SHP77 treated with DMSO at 0.1 percent for 48 hours (cell line): ENCODE results near the gene GNG11.
"Not testable (repeated sequence)": the region's sequence is repeated elsewhere in the genome, so short reads cannot be mapped to it uniquely, and the experiment has no call there.

Source experiments
- DNase-seq: peaks from one replicate; lab custom pipeline; 2025; lab: John Stamatoyannopoulos, UW

GNG11 gene

GRCh38 chr7:93921607-93922566 is at the start of gene GNG11:
Gene GNG11 (plus strand): TSS chr7:93921735. CDS start chr7:93922138, 403 bp downstream.
- DNase-seq: no peak

DNA sequence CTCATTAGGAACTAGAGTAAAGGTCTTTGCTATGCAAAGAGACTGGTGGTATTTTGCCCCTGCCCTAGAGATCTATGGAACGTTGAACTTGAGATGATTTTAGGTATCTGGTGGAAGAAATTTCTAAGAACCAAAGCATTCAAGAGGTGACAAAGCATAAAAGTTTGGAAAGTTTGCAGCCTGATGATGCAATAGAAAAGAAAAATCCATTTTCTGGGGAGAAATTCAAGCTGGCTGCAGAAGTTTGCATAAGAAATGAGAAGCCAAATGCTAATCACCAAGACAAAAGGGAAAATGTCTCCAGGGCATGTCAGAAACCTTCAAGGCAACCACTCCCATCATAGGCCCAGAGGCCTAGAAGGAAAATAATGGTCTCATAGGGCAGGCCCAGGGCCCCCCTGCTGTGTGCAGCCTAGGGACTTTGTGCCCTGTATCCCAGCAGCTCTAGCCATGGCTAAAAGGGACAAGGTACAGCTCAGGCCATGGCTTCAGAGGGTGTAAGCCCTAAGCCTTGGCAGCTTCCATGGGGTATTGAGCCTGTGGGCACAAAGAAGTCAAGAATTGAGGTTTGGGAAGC is 47.4 kb upstream of the GNG11 start:
- no peak for DNase-seq

DNA sequence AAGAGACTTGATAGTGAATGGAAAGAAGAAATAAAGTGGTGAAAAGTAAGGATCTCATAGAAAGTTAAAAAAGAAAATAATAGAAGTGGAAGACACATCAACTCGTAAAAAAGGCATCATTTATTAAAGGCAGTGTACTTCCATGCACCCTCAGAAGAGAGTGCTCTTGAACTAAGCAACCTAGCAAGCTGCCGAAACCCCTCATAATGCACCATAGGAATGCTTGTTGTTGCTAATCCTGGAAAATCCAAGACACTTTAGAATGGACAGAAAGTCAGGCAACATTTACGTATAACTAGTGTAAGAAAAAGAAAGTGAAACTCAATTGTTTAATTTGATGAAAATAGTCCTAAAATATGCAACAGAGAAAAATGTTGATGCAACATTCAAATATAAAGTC is 43.8 kb upstream of the GNG11 start:
- DNase-seq: no peak

DNA sequence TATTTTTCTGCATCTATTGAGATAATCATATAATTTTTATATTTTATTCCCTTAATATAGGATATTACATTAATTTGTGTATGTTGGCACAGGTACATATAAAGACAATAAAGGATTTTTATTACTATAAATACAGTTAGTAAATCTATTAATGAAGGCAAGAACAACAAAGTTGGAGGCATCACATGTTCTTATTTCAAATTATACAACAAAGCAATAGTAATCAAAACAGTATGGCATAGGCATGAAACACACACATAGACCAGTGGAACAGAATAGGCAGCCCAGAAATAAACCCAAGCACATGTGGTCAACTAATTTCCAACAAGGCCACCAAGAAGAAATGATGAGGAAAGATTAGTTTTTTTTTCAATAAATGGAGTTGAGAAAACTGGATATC is 42.2 kb upstream of the GNG11 start:
- no peak for DNase-seq

GRCh38 chr7:93882468-93882867 is 39.1 kb upstream of the GNG11 start:
- DNase-seq: no peak

GRCh38 chr7:93883078-93883916 is 38.2 kb upstream of the GNG11 start:
- DNase-seq: no peak

- DNase-seq: no peak
Measured at GRCh38 chr7:93883917-93884345, 37.6 kb upstream of the GNG11 start.

GRCh38 chr7:93884541-93884940 is 37.0 kb upstream of the GNG11 start:
- no peak for DNase-seq

DNA sequence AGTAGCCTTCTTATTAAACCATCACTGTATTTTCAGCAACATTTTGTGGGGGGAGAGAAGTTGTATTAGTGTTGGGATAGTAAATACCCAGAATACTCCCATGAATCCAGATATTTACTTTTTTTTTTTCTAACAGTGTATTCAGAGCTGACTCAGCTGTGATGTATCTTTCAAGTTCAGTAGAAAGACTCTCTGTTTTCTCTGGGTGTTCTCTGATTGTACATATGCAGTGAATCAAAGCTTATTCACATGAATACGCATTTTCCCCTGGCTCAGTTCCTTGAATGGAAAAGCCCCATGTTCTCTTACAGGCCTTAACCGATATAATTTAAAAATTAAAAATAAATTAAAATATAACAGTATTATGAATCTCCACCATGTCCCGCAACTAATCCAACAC is 32.3 kb upstream of the GNG11 start:
- no peak for DNase-seq

- no peak for DNase-seq
Measured at GRCh38 chr7:93890041-93890463, 31.5 kb upstream of the GNG11 start.

DNA sequence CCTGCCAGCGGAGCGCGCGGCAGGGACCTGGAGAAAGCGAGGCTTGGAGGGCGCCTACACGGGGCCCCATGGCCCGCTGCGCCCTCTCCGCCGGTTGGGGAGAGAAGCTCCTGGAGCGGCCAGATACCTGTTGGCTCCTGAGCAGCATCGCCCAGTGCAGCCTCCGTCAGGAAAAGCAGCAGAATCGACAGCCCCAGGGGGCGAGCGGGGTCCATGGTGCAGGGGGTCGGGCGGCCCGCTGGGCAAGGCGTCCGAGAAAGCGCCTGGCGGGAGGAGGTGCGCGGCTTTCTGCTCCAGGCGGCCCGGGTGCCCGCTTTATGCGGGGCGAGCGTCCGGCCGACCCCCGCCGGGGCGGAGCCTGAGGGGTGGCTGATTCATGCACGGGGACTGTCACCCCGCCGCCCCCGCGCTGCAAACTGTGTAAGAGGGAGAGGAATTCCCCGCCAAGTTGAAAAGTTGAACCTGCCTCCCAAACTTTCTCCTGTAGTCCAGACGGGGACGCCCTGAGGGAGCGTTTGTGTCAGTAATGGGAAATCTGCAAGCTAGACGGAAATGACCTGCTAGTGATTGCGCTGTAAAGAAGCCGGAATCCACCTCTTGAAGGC is 31.0 kb upstream of the GNG11 start, which contains the start of gene TFPI2:
TSS of gene TFPI2 (minus strand) at position 290 of the 605 bp plus-strand sequence. CDS start at position 215, 75 bp downstream.
- no peak for DNase-seq

DNA sequence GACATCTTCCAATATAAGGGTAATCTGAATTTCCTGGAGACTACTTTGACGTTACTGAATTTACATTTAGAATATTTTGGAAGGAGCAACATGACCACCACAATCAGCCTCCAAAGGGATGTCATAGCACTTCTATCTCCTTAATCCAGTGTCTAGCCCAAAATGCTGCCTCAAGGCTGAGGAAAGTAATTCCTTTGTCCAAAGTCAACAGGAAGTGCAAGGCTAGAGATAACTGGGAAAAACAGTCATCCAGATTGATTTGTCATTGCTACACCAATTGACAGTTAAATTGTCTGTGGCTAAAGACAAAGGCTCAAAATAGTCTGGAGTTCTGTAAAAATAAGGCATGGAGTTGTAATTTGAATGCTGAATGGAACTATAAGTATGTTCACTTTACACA is 27.1 kb upstream of the GNG11 start:
- no peak for DNase-seq

- no peak for DNase-seq
Measured at GRCh38 chr7:93894966-93895640, 26.4 kb upstream of the GNG11 start.

- no peak for DNase-seq
Measured at GRCh38 chr7:93895859-93896600, 25.5 kb upstream of the GNG11 start.

DNA sequence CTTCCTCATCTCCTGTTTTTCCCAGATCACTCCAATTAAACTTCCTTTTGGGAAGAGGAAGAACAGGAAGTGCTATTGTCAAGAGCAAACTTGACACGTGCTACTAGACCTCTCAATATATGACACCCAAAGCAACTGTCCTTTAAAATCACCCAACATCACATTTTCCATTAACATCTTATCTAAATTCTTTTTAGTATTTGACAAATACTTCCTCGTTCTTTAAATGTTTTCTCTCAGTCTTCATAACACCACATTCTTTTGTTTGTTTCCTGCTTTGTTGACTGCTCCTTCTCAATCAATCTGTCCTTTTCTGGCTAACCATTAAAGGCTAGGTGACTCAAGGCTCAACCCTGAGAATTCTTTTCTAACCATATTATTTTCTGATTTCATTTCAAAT is 23.9 kb upstream of the GNG11 start:
- DNase-seq: no peak

GRCh38 chr7:93902777-93903423 is 18.6 kb upstream of the GNG11 start:
- DNase-seq: peak; percentile 4

DNA sequence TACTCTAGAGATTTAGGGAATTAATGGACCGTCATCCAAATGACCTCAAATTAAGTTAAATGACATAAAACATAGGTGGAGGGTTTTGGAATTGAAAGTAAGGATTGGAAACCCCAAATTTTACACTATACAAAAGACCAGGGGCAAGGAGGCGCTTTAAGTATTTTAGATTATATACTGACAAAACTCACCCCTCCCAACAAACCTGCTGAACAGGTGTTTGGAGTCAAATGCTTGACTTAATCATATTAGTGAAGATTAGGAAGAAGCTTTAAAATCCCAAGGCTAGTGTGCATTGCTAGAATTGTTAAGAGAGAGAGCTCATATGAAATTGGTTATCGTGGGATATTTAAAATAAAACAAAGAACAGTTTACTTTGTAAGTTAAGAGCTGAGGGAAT is 15.3 kb upstream of the GNG11 start, which contains the start of gene GNGT1:
TSS of gene GNGT1 (plus strand) at position 301 of the 400 bp plus-strand sequence. CDS start 180 bp downstream, outside the sequence.
- no peak for DNase-seq

DNA sequence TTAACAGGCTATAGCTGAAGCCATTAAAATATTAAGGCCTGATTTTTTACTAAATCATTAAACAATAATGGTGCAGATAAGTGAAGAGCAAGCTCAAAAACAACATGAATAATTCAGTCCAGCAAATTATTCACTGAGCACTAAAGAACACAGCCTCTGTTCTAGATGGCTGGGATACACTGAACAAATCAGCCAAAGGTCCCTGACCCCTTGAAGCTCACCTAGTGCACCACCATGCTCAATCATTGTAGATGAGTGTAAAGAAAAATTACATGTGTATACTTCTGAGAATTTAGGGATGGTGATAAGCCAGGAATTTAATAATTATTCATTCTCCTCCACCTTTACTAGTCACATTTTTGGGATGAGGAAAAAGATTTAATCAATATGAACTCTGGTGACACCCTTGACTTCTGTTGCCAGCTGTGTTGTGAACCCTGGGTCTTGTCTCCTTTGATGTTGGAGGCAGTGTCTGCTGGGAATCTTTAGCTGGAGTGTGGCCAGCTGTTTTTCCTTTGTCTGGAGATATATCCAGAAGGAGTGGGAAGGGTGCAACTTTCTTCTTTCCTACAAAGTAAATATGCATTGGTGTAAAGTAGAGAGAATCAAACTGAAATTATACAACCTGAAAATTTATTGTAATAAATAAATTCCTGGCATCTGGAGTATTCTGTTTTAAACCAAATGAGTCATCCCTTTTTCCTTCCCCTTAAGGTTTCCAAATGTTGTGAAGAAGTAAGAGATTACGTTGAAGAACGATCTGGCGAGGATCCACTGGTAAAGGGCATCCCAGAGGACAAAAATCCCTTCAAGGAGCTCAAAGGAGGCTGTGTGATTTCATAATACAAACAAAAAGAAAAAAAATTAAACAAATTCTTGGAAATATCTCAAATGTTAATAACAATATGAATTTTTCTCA is 11.2 kb upstream of the GNG11 start:
- DNase-seq: no peak

DNA sequence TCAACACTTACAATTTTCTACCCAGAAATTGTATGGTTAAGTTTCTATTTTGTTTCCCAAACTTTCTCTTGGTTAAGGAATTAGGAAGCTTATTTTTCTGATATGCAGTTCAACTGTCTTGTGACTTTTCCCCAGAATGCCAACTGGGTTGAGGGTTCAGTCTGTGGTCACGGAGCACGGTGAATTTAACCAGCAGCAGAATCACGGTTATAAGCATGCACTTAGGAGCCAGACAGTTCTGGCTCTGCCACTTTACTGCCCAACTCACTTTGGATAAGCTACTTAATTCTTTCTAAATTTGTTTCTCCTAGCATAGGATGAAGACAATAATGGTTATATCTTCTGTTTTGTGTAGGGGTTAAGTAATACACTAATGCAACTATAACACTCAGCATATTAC is 10.3 kb upstream of the GNG11 start:
- DNase-seq: not testable (repeated sequence)
